ENCODE data around the gene ZNF862. TPM values are rescaled to one million over a fixed set of nuclear protein-coding genes. Genes with fewer than 3 reads are reported as not detected.

The ZNF862 gene
- total RNA-seq, 4 donors from 2014 or later, result 19.8 to 36.4 (median 23.0) TPM

GRCh38 chr7:149863500-149863899, 25.3 kb downstream of the ZNF862 start:
- Histone ChIP-seq H3K4me3 (no peak overlapping the region), H3K9me3 (no peaks in the 10 kb centered on the region), H3K36me3 (peaks cover 0 to 51% (median 0%) of the 10 kb centered on the region in 3 donors), H3K27me3 (no peaks in the 10 kb centered on the region), H3K4me1 (peaks cover 0 to 6% (median 2%) of the 10 kb centered on the region in 4 donors), H3K27ac (no peak overlapping the region)
- TF ChIP-seq POLR2A (IDR thresholded peaks at IDR 0.05), result no peak
- no peak for TF ChIP-seq CTCF (IDR thresholded peaks at IDR 0.05)
- no peak for DNase-seq

DNA sequence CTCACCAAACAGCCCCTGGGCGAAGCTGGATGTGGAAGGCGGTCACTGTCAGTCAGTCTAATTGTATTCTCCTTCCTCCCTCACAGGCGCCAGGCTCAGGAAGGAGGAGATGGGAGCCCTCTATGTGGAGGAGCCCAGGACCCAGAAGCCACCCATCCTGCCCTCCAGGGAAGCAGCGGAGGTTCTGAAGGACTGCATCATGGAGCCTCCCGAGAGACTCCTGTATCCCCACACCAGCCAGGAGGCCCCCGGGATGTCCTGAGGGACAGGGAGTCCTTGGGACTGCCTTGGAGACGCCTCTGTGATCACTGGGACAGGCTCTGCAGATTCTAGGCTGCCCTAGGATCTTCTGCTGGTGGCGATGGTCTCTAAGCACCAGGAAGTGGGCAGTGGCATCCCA, 25.8 kb downstream of the ZNF862 start:
- Histone ChIP-seq H3K27me3 (no peaks in the 10 kb centered on the region), H3K4me3 (no peak overlapping the region), H3K4me1 (peaks cover 0 to 11% (median 2%) of the 10 kb centered on the region in 4 donors), H3K27ac (peak overlapping the region in 1 of 4 donors; percentile 7), H3K36me3 (peaks cover 0 to 51% (median 0%) of the 10 kb centered on the region in 3 donors), H3K9me3 (no peaks in the 10 kb centered on the region)
- TF ChIP-seq POLR2A (IDR thresholded peaks at IDR 0.05) (no peak), CTCF (IDR thresholded peaks at IDR 0.05) (no peak)
- peak in 1 of 3 donors; percentile 44 for DNase-seq

DNA sequence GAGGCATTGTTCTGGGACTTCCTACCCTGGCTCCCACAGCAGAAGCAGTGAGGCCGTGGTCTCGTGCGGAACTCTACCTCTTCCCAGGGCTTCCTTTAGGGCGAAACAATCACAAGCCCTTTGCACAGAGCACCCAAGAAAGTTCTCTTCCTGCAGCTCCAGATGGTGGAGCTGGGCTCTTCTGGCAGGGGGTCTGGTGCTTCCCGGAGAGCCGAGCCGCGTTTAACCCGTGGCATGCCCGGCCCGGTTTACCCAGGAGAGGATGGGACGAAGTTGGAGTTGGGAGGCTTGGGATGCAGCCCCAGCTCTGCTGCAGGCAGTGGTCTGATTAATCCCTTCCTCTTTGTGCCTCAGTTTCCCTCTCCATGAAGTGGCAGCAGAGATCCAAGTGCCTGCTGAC, 26.6 kb downstream of the ZNF862 start:
- Histone ChIP-seq H3K27me3 (no peaks in the 10 kb centered on the region), H3K4me1 (peaks cover 0 to 14% (median 2%) of the 10 kb centered on the region in 4 donors), H3K4me3 (no peak overlapping the region), H3K9me3 (no peaks in the 10 kb centered on the region), H3K36me3 (peaks cover 0 to 45% (median 0%) of the 10 kb centered on the region in 3 donors), H3K27ac (peak overlapping the region in 3 of 4 donors; percentile 44 to 71 (median 54))
- DNase-seq, result no peak
- TF ChIP-seq POLR2A (IDR thresholded peaks at IDR 0.05), result no peak

DNA sequence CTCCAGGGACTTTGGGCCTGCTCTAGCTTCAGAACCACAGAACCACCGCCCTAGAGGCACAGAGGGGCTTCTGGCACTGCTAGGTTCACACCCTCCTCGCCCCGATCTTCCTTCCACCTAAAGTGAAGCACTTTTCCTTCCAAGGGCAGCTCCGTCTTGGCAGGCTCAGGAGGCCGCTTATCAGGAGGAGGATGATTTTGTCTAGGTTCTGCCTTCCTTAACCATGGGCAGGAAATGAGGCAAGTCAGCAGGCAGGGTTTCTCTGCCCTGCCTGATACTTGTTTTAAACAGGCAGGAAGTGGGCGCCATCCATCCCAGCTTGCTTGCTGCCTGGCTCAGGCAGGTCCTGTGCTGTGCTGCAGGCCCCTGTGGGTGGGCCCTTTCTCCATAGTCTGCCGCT, 27.3 kb downstream of the ZNF862 start:
- Histone ChIP-seq H3K27me3 (no peaks in the 10 kb centered on the region), H3K4me1 (peaks cover 0 to 14% (median 2%) of the 10 kb centered on the region in 4 donors), H3K27ac (peak overlapping the region; percentile 44 to 73 (median 62)), H3K4me3 (no peak overlapping the region), H3K9me3 (no peaks in the 10 kb centered on the region), H3K36me3 (peaks cover 0 to 38% (median 0%) of the 10 kb centered on the region in 3 donors)
- TF ChIP-seq CTCF (IDR thresholded peaks at IDR 0.05), result no peak
- no peak for TF ChIP-seq POLR2A (IDR thresholded peaks at IDR 0.05)
- DNase-seq, result peak in 2 of 3 donors; percentile 68 to 84

DNA sequence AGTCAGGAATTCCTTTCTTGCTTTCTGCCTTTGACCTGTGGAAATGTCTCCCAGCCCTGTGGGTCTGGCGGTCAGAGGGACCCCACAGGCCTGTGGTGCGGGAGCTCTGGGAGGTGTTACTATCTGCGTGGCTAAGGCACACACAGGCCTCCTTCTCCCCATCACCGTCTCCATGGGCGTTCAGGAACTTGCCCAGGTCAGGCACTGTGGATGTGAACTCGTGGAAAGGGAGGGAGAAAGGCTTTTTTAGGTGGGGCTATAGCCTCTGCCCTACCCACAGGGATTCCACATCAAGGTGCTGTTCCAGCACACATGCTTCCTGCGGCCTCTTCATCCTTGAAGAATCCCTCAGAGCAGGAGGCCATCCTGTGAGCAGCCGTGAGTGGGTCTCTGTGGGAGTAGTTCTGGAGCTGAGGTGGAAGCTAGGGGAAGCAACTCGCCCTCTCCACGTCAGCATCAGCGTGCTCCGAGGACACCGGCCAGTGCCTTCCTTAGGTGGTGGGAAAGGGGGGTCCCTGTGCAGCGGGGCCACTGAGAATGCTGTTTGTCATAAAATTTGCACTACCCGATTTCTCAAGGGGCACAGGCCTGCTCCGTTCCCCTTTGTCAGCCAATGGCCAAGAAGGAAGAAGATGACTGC, 28.1 kb downstream of the ZNF862 start:
- DNase-seq, result no peak
- H3K9me3 ChIP-seq, result no peaks in the 10 kb centered on the region
- H3K36me3 ChIP-seq, result peaks cover 0 to 30% (median 0%) of the 10 kb centered on the region in 3 donors
- no peak for TF ChIP-seq CTCF (IDR thresholded peaks at IDR 0.05)
- no peak for TF ChIP-seq POLR2A (IDR thresholded peaks at IDR 0.05)
- H3K4me3 ChIP-seq, result no peak overlapping the region
- H3K4me1 ChIP-seq, result peaks cover 0 to 14% (median 2%) of the 10 kb centered on the region in 4 donors
- no peaks in the 10 kb centered on the region for H3K27me3 ChIP-seq
- peak overlapping the region in 2 of 4 donors; percentile 54 to 71 for H3K27ac ChIP-seq

DNA sequence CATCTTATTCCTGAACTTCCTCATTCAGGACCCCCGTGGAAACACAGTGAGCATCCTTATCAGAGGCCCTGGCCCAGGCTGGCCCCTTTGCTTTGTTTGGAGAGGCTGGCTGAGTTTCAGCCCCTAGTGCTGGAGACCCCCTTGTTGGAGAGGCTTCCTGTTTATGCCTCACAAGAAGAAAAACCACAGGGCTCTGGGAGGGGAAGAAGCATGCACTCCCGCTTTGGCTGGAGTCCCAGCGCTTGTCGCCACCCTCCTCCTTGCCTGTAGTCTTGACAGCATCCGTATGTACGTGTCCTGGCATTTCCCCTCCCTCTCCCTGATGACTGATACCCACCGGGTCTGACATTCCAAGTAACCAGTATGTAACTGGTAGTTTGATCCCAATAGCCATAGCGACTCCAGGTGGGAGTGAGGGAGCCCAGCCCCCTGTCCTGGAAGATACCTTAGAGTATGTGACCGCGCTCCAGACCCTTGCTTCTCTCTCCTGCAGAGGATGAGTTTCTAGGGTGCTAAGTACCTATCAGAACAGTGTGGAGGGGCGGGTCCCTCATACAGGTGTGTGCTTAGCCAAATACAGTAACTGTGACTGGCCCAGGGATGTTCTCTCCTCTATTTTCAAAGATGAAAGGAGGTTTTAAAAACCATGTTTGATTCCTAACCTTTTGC, 28.7 kb downstream of the ZNF862 start:
- DNase-seq, result no peak
- H3K36me3 ChIP-seq, result peaks cover 0 to 27% (median 0%) of the 10 kb centered on the region in 3 donors
- peak overlapping the region in 1 of 4 donors; percentile 71 for H3K27ac ChIP-seq

More for the DNA sequence above, 28.7 kb downstream of the ZNF862 start:
- TF ChIP-seq POLR2A (IDR thresholded peaks at IDR 0.05) (no peak), CTCF (IDR thresholded peaks at IDR 0.05) (no peak)
- H3K4me3 ChIP-seq, result no peak overlapping the region
- no peaks in the 10 kb centered on the region for H3K9me3 ChIP-seq
- peaks cover 0 to 14% (median 2%) of the 10 kb centered on the region in 4 donors for H3K4me1 ChIP-seq
- no peaks in the 10 kb centered on the region for H3K27me3 ChIP-seq

All from Peyer's patch (tissue), 4 donors.